GM19438 (cell line): ENCODE data around the gene SERINC1.

ENCODE experiments used
- ATAC-seq: cut with Tn5 transposase; IDR thresholded peaks from one replicate; pipeline ENCODE4 v1.9.1; 2021; ENCODE audit warnings: low read depth; ENCODE audit not compliant: unreplicated experiment

The SERINC1 gene

GRCh38 chr6:122438975-122439374 is 32.6 kb downstream of the SERINC1 start:
- ATAC-seq, result no peak

- no peak for ATAC-seq
Measured at GRCh38 chr6:122432816-122433215, 38.8 kb downstream of the SERINC1 start.

- ATAC-seq, result no peak
Measured at GRCh38 chr6:122431780-122432179, 39.8 kb downstream of the SERINC1 start.

GRCh38 chr6:122429323-122429722 is 42.3 kb downstream of the SERINC1 start:
- ATAC-seq, result no peak

GRCh38 chr6:122428781-122429180 is 42.8 kb downstream of the SERINC1 start:
- no peak for ATAC-seq

GRCh38 chr6:122426597-122426996 is 45.0 kb downstream of the SERINC1 start:
- no peak for ATAC-seq

GRCh38 chr6:122423734-122424133 is 47.9 kb downstream of the SERINC1 start:
- no peak for ATAC-seq

GRCh38 chr6:122422614-122423267 is 48.9 kb downstream of the SERINC1 start:
- ATAC-seq, result no peak

GRCh38 chr6:122422003-122422402 is 49.6 kb downstream of the SERINC1 start:
- ATAC-seq, result no peak

- ATAC-seq, result no peak
Measured at GRCh38 chr6:122416825-122417224, 54.8 kb downstream of the SERINC1 start.

GRCh38 chr6:122412001-122412400 is 59.6 kb downstream of the SERINC1 start:
- ATAC-seq, result no peak

GRCh38 chr6:122408702-122409458 is 62.7 kb downstream of the SERINC1 start:
- no peak for ATAC-seq

- ATAC-seq, result no peak
Measured at GRCh38 chr6:122408240-122408639, 63.4 kb downstream of the SERINC1 start.

- no peak for ATAC-seq
Measured at GRCh38 chr6:122407712-122408111, 63.9 kb downstream of the SERINC1 start.

- ATAC-seq, result no peak
Measured at GRCh38 chr6:122406187-122406586, 65.4 kb downstream of the SERINC1 start.

- no peak for ATAC-seq
Measured at GRCh38 chr6:122405417-122405816, 66.2 kb downstream of the SERINC1 start.

- no peak for ATAC-seq
Measured at GRCh38 chr6:122404444-122404843, 67.2 kb downstream of the SERINC1 start.

- no peak for ATAC-seq
Measured at GRCh38 chr6:122401104-122401503, 70.5 kb downstream of the SERINC1 start.

GRCh38 chr6:122400462-122401089 is 71.0 kb downstream of the SERINC1 start:
- no peak for ATAC-seq

- ATAC-seq, result peak; percentile 23
Measured at GRCh38 chr6:122400121-122400450, 71.5 kb downstream of the SERINC1 start.

- peak; percentile 98 for ATAC-seq
Measured at GRCh38 chr6:122399348-122400120, 72.1 kb downstream of the SERINC1 start, which contains the start of gene HSF2. Gene HSF2 (plus strand): TSS chr6:122399652. CDS start chr6:122399738, 86 bp downstream.
